Ramos (cell line): ENCODE results near the gene HOXB2.

Experiments used
- in situ Hi-C: fragments of 300-500 bp; cut with MboI; formaldehyde crosslinking; loops from one replicate; pipeline ENCODE4 v1.14.3; 2022; ENCODE audit warnings: low sequenced_read_pairs; ENCODE audit not compliant: unreplicated experiment

The HOXB2 gene

DNA sequence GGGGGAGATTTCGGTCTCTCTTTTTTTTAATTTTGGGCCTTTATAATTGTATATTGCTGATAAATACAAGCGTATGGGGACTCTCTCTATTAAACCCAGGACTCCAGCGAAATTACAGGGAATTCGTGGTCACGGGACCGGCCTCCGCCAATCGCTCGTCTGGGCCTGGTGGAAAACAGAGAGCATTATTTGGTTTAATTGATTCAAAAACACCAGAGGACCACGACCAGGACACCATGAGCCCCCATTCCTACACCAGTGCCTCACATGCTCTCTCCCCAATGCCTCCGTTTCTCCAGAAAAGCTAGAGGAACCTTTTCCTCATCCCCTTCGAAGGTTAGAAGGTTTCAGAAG lies at the start of gene HOXB2:
Gene HOXB2 (minus strand): TSS at position 88 of the 354 bp plus-strand sequence. CDS start 198 bp downstream, outside the sequence.
- in situ Hi-C loops, result no loop called here

DNA sequence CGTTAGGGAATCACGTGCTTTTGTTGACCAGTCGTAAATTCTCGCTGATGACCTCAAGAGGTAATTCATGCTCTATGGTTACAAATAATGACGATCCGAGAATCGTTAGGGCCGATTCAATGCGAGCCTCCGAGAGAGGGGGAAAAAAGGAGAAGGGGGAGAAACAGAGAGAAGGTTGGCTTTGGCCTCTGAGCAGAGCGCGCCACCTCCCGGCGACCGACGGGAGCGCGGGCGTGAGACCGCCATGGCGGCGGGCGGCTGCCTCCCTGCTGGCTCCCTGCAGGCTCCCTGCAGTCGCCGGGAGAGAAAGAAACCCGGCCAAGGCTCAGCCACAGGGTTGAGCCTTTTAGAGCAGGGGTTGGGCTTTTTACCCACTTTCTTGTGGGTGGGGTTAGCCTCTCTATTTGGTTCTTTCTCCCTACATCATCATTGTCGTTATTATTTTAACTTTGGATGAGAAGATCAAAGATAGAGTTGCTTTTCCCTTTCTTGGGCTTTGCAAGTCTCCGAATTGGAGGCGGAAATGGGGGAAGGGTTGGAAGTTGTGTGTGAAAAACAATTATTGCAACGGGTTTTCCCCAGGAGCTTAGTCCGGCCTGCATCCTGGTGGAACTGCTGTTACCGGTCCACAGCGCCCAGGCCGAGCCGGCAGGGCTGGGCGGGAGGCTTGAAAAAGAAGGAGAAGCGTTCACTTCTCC lies 49.1 kb upstream of the HOXB2 start:
- in situ Hi-C loops, result no loop called here

DNA sequence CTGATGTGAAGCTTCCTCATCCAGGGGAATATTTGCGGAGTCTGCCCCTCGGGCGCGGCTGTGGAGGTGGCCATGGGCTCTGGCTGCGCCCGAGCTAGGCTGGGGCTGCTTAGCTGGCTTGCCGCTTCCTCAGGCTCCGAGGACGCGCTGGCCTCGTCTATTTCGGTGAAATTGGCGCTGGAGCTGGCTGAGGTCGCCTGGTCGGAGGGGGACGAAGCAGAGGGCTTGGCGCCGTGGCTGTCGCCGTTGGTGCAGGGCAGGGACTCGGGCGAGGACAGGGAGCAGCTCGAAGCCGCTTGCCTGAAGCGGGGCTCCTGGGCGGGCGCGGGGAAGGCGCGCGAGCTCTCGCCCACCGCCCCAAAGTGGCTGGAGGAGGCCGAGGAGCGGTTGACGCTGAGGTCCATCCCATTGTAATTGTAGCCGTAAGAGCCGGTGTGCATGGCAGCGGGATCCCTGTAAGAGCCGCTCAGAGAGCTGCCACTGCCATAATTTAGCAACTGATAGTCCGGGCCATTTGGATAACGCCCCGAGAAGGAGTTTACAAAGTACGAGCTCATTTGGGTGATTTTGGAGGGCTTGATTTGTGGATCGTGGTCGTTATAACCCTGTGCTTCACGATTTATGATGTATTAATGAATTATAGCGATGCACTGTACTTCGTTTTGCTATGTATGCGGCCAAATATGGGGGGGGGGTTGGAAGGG lies 48.4 kb upstream of the HOXB2 start, which contains the start of gene HOXB5:
Gene HOXB5 (minus strand): TSS at position 654 of the 704 bp plus-strand sequence. CDS start 97 bp downstream, at position 557.
- in situ Hi-C loops, result no loop called here

DNA sequence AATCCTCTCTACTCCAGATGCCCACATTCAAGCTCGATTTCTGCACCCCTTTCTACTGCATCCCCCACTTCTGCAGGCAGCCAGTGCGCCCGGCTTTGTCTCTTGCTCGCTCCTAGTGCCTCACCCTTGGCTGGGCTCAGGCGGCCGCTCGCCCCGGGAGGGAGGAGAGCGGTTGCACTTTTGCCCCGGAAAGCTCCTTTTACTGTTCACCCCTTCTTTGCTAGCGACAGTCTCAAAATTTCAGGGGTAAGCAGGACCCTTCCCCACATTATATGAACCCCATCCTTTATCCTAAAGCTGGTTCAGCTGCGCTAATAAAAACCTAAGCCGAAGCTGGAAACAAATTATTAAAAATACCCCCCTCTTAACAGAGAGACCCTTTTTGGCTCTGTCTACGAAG lies 47.7 kb upstream of the HOXB2 start:
- in situ Hi-C loops, result no loop called here

DNA sequence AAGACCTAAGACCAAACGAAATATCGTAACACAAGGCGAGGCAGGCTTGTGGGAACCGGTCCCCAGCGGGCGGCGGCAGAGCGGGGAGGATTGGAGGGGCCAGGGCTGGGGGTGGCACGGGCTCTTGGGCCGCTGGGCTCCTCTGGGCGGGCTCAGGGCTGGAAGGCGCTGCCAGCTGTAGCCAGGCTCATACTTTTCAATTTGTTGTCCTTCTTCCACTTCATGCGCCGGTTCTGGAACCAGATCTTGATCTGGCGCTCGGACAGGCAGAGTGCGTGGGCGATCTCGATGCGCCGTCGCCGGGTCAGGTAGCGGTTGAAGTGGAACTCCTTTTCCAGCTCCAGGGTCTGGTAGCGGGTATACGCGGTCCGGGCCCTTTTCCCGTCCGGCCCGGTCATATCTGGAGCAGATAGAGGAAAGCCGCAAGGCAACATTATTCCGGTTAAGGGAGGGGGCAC lies 47.2 kb upstream of the HOXB2 start:
- in situ Hi-C loops, result no loop called here

DNA sequence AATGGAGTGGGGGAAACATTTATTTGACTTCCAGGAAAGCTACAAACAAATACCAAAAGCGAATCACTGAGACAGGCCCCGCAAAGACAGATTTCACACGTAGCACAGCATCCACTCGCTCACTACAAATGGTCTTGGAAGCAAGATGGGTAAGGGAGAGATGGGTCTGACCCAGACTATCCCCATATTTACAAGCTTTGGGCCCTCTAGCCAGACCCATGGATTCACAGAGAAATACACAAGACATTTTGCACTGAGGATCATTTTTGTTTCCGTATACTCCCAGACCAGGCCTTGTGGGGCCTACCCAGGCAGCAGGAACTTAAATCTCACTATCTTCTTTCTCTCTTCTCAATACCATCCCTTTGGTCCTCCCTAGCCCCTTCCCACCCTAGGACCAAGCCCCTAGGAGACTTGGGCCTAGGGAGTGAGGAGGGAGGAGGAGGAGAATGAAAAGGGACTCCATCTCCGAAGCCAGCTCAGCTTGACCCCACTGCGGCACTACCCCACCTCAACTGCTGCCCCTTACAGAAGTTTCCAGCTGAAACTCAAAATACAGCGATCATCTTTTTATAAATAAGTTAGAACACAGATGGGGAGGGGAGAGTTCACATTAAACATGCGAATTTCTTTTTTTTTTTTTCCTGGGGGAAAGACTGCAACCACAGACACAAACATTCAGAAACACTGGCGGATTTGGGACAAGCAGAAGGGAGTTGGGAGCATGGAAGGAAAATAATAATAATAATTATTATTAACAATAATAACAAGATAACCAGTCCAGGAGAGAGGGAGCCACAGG lies 46.5 kb upstream of the HOXB2 start:
- in situ Hi-C loops, result no loop called here

DNA sequence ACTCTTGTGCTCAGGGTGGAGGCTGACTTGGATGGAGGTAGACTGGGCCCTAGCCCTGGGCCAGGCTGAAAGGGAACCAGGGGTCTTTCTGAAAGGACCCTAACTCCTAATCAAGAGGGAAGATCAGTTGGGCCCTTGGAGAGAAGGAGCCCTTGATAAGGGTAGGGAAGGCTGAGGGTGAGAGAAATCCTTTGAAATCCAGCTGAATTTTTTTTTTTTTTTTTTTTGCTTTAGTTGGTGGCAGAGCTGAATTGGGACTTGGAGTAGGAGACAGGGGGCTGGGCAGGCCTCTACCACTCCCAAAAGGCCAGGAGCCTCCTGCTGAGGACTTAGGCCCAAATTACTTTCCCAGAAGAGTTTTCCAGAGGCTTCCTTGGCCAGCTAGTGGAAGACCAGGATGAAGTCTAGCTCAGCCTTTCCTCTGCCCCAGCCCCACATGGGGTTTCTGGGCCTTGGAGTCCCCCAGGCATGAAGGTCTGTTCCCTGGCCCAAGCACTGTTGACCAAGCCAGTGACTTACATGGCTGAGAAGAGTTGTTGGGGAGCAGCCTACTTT lies 45.8 kb upstream of the HOXB2 start:
- in situ Hi-C loops, result no loop called here

DNA sequence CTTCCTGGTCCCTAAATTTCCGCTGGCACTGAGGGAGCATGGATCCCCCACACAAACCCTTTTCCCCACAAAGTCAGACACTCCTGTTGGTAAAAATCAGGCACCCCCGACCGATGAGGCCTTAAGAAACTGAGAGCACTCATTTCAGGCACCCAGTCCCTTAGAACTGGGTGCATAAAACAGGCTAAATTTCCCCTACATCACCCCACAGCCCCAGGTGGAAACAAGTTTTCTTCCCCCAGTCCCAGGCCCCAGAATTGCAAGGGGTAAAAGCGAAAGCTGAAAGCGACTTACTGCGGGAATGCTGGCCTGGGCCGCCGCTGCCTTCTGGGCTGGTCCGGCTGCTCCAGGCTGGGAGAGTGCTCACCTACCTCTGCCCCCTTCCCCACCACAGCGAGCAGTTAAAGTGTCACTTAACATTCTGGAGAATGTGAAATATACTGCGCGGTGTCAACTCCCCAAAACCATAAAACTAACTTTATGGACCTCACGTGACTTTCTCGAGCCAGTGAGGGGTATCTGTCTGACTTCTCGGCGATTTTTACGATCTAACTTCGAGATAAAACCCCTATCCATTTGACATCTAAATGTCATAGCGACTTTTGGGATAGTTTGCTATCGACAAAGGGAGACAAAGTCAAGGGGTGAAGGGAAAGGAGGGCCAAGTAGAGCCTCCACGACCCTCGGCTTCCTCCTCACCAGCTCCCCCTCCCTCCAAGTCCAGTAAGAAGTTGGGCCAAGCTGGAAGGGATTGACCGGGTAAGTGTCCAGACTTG lies 45.1 kb upstream of the HOXB2 start, which contains the start of gene HOXB3:
Gene HOXB3 (minus strand): TSS at position 411 of the 776 bp plus-strand sequence. CDS start 37,767 bp downstream, outside the sequence.
- in situ Hi-C loops, result no loop called here

DNA sequence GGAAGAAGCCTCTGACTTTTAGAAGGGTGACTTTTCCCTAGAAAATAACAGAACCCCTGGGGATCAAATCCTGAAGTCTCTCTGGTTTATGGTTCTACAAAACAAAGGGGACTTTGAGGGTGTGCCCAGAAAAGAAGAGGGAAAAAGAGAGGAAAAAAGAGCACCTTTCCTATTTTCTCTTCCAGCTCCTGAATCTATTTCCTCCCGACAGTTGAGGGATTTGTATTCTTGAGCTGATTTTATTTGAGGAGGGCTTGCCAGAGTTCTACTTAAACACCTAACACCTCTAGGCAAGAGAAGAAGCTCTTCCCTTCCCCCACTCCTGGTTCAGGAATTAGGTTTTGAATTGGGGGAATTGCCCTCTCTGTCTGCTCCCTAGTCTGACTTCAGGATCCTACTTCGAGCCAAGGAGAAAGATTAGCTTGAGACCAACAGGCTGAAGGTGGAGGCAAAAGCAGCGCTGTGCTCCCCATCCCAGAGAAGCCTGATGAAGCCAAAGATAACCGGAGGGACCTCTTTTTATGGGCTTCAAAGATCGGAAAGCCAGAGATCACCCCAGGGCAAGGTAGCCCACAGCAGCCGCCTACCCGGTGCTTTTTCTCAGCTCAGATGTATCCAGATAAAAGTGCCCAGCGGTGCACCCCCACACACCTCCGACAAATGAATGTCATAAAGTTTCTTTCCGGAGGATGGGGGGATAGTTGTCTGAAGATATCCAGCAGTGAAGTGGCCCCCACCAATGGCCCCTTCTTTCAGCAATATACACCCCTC lies 44.3 kb upstream of the HOXB2 start:
- in situ Hi-C loops, result no loop called here

DNA sequence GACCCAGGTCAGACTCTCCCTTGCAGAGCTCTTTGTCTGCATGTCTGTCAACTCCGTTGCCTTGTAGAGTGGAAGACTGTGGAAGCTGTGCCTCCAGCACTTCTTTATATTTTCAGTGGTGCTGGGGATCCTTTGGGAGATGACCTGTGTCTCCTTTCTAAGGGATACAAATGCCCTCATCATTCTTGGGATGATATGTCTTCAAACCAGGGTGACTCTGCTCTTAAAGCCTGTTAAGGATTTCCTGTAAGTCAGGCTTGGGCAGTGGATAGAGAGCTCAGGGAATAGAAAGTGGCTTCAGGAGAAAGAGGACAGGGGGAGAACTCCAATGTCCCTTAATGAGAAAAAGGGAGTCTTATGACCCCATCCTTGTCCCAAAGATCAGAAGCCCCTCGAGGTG lies 43.6 kb upstream of the HOXB2 start:
- in situ Hi-C loops, result no loop called here

DNA sequence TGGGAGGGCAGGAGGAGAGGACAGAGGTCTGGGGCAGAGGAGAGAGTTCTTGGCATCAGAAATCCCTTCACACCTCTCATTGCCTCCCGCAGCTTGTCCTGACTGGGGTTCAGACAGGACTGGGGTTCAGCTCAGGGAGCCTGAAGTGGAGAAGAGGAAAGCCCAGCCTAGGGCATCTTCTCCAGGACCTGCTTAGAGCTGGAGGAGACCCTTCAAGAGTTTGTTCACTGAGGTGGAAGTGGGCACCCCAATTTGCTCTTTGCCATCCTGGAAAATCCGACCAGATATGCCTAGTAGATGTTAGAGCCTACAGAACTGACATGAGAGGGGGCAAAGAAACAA lies 43.1 kb upstream of the HOXB2 start:
- in situ Hi-C loops, result no loop called here

DNA sequence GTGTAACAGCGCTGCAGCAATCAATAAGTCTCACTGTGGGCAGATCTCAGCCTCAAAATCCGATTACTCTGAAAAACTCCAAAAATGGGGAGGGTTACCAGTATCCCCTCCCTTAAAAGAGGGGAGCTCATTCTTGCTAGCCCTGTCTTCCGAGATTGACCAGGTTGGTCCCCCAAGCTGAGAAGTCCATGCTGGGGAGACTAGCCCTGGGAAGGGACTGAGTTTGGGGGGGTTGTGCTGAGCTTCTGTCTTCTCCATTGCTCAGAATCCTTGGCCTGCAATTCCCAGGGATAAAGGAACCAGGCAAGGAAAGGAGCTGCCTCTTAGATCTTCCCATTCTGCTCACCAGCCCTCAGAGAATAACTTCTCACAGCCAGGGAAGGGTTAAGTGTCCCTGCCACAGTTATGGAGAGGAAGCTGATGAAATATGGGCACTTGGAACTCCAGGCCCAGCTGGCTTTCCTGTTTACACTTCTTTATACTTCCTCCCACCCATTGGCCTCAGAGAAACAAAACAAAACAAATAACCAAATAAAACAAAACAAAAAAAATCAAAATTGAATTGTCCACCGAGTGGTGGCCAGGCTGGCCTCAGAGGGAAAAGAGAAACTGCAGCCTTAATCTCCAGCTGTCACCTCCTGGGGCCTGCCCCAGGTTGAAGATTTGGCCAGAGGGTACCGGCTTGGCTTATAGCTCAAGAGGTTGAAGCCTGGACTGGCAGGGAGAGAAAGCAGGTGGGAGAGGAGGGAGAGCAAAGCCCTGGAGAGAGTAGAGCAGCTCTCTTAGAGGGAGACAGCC lies 42.6 kb upstream of the HOXB2 start:
- in situ Hi-C loops, result no loop called here

DNA sequence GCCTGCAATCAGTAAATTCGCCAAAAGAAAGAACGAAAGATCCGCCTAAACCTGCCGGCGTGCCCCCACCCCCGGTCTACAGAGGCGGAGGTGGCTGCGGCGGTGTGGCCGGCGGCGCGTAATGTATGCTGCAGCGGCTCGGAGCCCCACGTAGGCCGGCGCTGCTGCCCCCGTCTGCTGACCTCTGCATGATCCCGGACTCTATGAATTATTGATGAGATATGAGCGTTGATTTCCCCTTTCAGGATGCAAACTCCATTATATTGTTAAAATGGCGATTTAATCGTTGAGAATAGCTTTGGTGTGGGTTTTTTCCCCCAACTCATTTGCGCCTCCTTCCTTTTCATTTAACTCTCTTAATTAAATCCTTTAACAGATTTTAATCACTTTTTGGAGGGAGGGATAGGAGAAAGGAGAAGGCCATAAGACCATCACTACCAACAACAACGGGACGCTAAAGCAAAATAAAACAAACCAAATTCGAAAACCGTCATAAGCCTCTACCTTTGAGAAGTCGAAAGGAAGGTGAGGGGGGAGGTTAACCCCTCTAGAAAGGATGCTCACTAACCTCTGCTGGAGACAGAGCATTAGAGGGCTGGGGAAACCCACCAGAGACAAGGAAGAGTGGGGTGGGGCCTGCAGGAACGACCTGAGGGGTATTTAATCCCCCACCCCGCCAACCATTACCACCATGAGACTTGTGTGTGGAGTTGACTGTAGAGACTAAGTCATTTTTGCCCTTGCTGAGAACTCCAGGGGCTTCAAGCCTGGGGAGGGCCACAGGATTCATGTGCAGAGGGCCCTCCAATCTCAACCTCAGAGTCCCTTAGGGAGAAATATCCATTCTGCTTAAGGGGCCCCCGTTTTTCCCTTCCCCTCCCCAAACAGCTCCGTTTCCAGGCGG lies 41.7 kb upstream of the HOXB2 start:
- in situ Hi-C loops, result no loop called here

DNA sequence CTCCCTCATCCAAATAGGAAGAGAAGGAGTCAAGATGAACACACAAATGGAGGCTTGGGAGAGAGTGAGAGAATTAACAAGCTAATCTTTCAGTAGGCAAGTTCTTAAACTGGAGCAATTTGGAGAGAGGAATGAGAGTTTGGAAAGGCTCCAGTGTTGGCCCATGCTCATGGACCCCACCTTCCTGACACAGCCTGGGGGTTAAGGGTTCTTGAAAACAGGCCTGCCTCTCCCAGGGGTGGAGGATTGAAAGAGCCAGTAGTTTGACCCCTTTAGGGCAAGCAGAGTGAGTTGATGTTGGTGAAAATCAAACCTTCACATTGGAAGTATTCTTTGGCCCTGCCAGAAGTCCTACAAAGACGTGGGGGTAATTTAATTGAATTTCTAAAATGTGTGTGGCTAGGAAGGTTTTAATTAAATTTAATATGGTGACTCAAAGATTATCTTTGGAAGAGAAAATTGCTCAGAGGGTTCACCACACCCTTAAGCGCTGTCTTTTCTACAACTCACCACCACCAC lies 39.4 kb upstream of the HOXB2 start:
- in situ Hi-C loops, result no loop called here

DNA sequence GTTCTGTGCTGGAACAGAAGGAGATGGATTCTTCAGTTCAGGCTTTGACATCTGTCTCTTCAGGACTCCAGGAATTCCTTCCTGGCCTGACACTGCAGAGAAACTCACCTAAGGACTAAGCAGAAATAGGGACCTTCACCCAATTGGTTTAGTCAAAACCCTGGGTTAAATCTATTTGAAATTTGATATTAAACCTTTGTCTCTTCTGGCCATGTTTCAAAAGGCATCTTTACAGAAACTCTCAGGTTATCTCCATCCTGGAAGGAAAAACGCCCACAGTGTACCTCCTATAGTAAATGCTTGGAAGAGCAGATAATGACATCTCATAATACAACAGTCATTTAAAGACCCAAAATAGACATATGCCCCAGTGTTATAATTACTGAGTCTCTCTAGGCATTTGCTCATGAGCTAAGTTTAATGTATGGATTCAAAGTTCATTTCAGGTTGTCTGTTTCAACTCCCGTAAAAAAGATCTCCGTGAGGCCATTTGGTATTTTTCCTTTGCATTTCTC lies 38.9 kb upstream of the HOXB2 start:
- in situ Hi-C loops, result no loop called here

DNA sequence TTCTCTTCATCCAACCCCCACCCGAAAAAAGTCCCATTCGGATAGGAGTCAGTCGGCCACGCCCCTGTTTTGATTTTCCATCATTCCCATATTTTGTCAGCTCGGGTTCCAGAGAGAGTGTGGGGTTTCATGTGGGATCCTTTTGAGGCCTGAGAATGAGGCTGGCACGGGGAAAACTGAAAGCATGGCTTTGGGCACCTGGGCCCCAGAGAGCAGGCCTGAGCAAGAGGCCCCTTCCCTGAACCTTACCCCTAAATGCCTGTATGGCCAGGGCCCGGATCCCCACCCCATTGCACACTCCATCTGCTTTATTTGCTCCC lies 37.8 kb upstream of the HOXB2 start:
- in situ Hi-C loops, result no loop called here
